Panc1 (cell line): ENCODE measurements around the gene LAMC3. TPM values are rescaled to one million over a fixed set of nuclear protein-coding genes. Genes with fewer than 3 reads are reported as not detected.

Source experiments
- ATAC-seq: fragments of 200-7000 bp; cut with Tn5 transposase; 2 replicates; pipeline ENCODE4 v1.9.1; 2020; ENCODE audit warnings: mild to moderate bottlenecking, moderate library complexity
- BruUV-seq: library from RNA; stranded (reverse); fragments of 400-500 nt; replicated peaks from 2 replicates; lab custom pipeline; 2021; lab: Mats Ljungman, UMichigan
- CTCF ChIA-PET: fragments of 300-600 bp; sonication (Branson Sonifier 250); formaldehyde crosslinking; loops from one replicate; lab custom pipeline; 2022; ENCODE audit warnings: antibody characterized with exemption; lab: Charles Lee
- POLR2A ChIA-PET: fragments of 300-600 bp; sonication (Branson Sonifier 250); formaldehyde crosslinking; loops from one replicate; lab custom pipeline; 2022; ENCODE audit warnings: antibody characterized with exemption; lab: Charles Lee
- DNase-seq: peaks from one replicate; pipeline ENCODE4 v3.0.0-alpha.2; 2010; ENCODE audit warnings: low read depth, low spot score
- H3K27ac ChIP-seq: 2 replicates; pipeline ENCODE4 v1.5.1; 2011; ENCODE audit warnings: mild to moderate bottlenecking, low read length, inconsistent platforms
- H3K27me3 ChIP-seq: fragments of 200-500 bp; sonication (Bioruptor generic); 2 replicates; pipeline ENCODE4 v1.6.0; 2014; ENCODE audit warnings: low read length, inconsistent platforms; ENCODE audit not compliant: control insufficient read depth, insufficient read depth
- H3K36me3 ChIP-seq: fragments of 200-500 bp; sonication (Bioruptor generic); 2 replicates; pipeline ENCODE4 v1.5.1; 2014; ENCODE audit warnings: inconsistent platforms, mild to moderate bottlenecking, low read length, moderate library complexity; ENCODE audit not compliant: control insufficient read depth, insufficient read depth
- H3K4me1 ChIP-seq: 2 replicates; pipeline ENCODE4 v1.5.1; 2011; ENCODE audit warnings: inconsistent platforms, mild to moderate bottlenecking, low read length, moderate library complexity; ENCODE audit not compliant: control insufficient read depth, insufficient read depth
- H3K4me3 ChIP-seq, 2 experiments: 2 replicates each; pipeline ENCODE4 v1.5.1; 2011 to 2012; ENCODE audit warnings: low read depth in 2 of 2, low read length in 2 of 2, mild to moderate bottlenecking in 2 of 2, inconsistent platforms in 1 of 2, moderate library complexity in 1 of 2
- H3K9me3 ChIP-seq: fragments of 200-500 bp; sonication (Bioruptor generic); 2 replicates; pipeline ENCODE4 v1.5.1; 2014; ENCODE audit warnings: low read depth, mild to moderate bottlenecking, inconsistent platforms, low read length, moderate library complexity; ENCODE audit not compliant: control insufficient read depth, insufficient read depth
- POLR2AphosphoS5 ChIP-seq: IDR thresholded peaks from 2 replicates; pipeline ENCODE4 v1.6.1; 2012; ENCODE audit warnings: mild to moderate bottlenecking, low read depth, low read length, moderate library complexity
- SIN3A ChIP-seq: IDR thresholded peaks from 2 replicates; pipeline ENCODE4 v1.6.1; 2012; ENCODE audit warnings: low read depth, mild to moderate bottlenecking, low read length, moderate library complexity, borderline replicate concordance; ENCODE audit not compliant: insufficient read depth
- TCF7L2 ChIP-seq: IDR thresholded peaks from 2 replicates; pipeline ENCODE4 v1.6.1; 2011; ENCODE audit warnings: mild to moderate bottlenecking, low read depth, low read length, inconsistent platforms
- in situ Hi-C: cut with HindIII; loops from 2 replicates; pipeline ENCODE4 v1.10.0; 2016; ENCODE audit warnings: low sequenced_read_pairs, low pct_unique_long_range_greater_than_20kb
- intact Hi-C: fragments of 100-400 bp; cut with micrococcal nuclease; formaldehyde crosslinking; loops from one replicate; pipeline ENCODE4 v1.10.0; 2022; ENCODE audit not compliant: unreplicated experiment
- total RNA-seq: library from RNA; stranded (reverse); gene quantifications from one replicate; pipeline ENCODE4 v1.2.1, GENCODE V29; 2021; ENCODE audit not compliant: unreplicated experiment
- TF ChIP-seq, protein P1 (sequence below): fragments of 450-650 bp; IDR thresholded peaks from 2 replicates; pipeline ENCODE4 v1.5.1; 2017; ENCODE audit warnings: mild to moderate bottlenecking
- TF ChIP-seq, protein P2 (sequence below), 2 experiments: IDR thresholded peaks; 2 replicates each; pipeline ENCODE4 v1.6.1; 2011 to 2012; ENCODE audit warnings: low read depth in 2 of 2, control low read depth in 1 of 2, low read length in 1 of 2, mild to moderate bottlenecking in 1 of 2, moderate library complexity in 1 of 2; ENCODE audit not compliant: insufficient read depth in 1 of 2

Gene LAMC3
- total RNA-seq, 1 experiment from 2014 or later = 16.4 TPM

DNA sequence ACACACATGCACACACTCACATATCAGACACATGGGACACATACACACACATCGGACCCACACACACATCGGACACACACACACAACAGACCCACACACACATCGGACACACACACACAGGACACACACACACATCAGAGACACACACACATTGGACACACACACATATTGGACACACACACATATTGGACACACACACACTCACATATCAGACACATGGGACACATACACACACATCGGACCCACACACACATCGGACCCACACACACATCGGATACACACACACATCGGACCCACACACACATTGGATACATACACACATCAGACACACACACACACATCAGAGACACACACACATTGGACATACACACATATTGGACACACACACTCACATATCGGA, 12.8 kb upstream of the LAMC3 start:
- TF ChIP-seq, protein P1, sequence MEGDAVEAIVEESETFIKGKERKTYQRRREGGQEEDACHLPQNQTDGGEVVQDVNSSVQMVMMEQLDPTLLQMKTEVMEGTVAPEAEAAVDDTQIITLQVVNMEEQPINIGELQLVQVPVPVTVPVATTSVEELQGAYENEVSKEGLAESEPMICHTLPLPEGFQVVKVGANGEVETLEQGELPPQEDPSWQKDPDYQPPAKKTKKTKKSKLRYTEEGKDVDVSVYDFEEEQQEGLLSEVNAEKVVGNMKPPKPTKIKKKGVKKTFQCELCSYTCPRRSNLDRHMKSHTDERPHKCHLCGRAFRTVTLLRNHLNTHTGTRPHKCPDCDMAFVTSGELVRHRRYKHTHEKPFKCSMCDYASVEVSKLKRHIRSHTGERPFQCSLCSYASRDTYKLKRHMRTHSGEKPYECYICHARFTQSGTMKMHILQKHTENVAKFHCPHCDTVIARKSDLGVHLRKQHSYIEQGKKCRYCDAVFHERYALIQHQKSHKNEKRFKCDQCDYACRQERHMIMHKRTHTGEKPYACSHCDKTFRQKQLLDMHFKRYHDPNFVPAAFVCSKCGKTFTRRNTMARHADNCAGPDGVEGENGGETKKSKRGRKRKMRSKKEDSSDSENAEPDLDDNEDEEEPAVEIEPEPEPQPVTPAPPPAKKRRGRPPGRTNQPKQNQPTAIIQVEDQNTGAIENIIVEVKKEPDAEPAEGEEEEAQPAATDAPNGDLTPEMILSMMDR = no peak
- TF ChIP-seq, protein P2, sequence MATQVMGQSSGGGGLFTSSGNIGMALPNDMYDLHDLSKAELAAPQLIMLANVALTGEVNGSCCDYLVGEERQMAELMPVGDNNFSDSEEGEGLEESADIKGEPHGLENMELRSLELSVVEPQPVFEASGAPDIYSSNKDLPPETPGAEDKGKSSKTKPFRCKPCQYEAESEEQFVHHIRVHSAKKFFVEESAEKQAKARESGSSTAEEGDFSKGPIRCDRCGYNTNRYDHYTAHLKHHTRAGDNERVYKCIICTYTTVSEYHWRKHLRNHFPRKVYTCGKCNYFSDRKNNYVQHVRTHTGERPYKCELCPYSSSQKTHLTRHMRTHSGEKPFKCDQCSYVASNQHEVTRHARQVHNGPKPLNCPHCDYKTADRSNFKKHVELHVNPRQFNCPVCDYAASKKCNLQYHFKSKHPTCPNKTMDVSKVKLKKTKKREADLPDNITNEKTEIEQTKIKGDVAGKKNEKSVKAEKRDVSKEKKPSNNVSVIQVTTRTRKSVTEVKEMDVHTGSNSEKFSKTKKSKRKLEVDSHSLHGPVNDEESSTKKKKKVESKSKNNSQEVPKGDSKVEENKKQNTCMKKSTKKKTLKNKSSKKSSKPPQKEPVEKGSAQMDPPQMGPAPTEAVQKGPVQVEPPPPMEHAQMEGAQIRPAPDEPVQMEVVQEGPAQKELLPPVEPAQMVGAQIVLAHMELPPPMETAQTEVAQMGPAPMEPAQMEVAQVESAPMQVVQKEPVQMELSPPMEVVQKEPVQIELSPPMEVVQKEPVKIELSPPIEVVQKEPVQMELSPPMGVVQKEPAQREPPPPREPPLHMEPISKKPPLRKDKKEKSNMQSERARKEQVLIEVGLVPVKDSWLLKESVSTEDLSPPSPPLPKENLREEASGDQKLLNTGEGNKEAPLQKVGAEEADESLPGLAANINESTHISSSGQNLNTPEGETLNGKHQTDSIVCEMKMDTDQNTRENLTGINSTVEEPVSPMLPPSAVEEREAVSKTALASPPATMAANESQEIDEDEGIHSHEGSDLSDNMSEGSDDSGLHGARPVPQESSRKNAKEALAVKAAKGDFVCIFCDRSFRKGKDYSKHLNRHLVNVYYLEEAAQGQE (IDR thresholded peaks at IDR 0.05; ENCODE audit: insufficient read depth in 1 of 2, low read depth in 2 of 2, low read length in 1 of 2) = no peak
- ATAC-seq = no peak
- in situ Hi-C loops (no loop called here), intact Hi-C loops (loop anchor here (5.0 kb wide), 1 partner anchor 124 kb away; no protein-coding TSS in a partner anchor)
- Histone ChIP-seq H3K27ac (no peak overlapping the region), H3K36me3 (no peaks in the 10 kb centered on the region), H3K27me3 (no peaks in the 10 kb centered on the region), H3K9me3 (no peaks in the 10 kb centered on the region), H3K4me1 (peaks cover 3% of the 10 kb centered on the region; the same call in 1 of the 2 replicates), H3K4me3 (no peak overlapping the region)
- POLR2A ChIA-PET = no interaction called here
- CTCF ChIA-PET = interaction anchor here (0.6 kb wide), 1 partner anchor 260 kb away, joined by 4 read pairs; no protein-coding TSS in a partner anchor
- no TSS peak for BruUV-seq
- no peak for DNase-seq

DNA sequence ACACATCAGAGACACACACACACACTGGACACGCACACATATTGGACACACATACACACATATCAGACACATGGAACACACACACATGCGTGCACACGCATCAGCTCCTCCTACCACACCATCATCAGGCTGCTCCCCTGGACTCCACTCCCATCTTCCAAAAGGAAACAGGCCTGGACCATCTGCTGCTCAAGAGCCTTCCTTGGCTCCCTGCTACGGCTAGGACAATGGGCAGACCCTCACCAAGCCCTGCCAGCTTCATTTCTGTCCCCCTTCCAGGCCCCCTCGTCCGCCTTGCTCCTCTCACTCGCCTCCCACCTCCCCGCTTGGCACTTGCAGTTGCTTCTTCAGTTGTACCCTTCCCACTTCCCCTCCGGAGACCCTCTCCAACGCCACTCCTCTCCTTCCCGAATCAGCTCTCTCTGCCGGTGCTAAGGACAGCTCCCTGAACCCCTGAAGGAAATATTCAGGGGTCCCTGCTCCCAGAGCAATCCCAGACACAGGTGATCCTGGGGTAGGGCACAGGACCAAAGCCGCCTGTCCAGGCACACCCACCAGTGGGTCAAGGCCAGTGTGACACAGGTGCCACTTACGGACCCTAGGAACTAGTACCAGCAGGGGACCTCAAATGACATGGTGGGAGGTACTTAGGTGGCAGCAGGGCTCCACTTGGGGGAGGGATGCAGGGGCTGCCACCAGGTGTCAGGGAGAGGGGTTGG, 12.1 kb upstream of the LAMC3 start:
- H3K27me3 ChIP-seq = no peaks in the 10 kb centered on the region
- in situ Hi-C loops (no loop called here), intact Hi-C loops (loop anchor here (5.0 kb wide), 1 partner anchor 125 kb away; no protein-coding TSS in a partner anchor)
- no peaks in the 10 kb centered on the region for H3K9me3 ChIP-seq
- POLR2A ChIA-PET = no interaction called here
- no TSS peak for BruUV-seq
- H3K4me3 ChIP-seq = no peak overlapping the region
- peaks cover 3% of the 10 kb centered on the region; the same call in 1 of the 2 replicates for H3K4me1 ChIP-seq
- CTCF ChIA-PET = interaction anchor here (0.6 kb wide), 2 partner anchors 19 to 260 kb away, joined by 4 read pairs; no protein-coding TSS in a partner anchor
- DNase-seq = no peak
- TF ChIP-seq, protein P1 = no peak
- TF ChIP-seq POLR2AphosphoS5 = no peak
- TF ChIP-seq TCF7L2 = no peak
- TF ChIP-seq SIN3A = no peak
- TF ChIP-seq, protein P2 (IDR thresholded peaks at IDR 0.05; ENCODE audit: insufficient read depth in 1 of 2, low read depth in 2 of 2, low read length in 1 of 2) = no peak
- no peak for ATAC-seq
- H3K27ac ChIP-seq = no peak overlapping the region
- no peaks in the 10 kb centered on the region for H3K36me3 ChIP-seq
